H54 (cell line): ENCODE measurements around the gene GRIN2A.

ENCODE experiments used
- DNase-seq: peaks from one replicate; pipeline ENCODE4 v3.0.0; 2011; ENCODE audit warnings: low spot score, mixed read lengths; ENCODE audit not compliant: insufficient read length
- FAIRE-seq: peaks from 3 replicates; lab custom pipeline; 2011; peaks lifted over from hg19 to GRCh38; lab: Jason Lieb, UNC
- POLR2A ChIP-seq: IDR thresholded peaks from 2 replicates; pipeline ENCODE4 v1.6.1; 2011; ENCODE audit warnings: low read depth, mild to moderate bottlenecking, low read length

The GRIN2A gene

GRCh38 chr16:9772526-9773225, 409.6 kb downstream of the GRIN2A start:
- no peak for TF ChIP-seq POLR2A
- no peak for DNase-seq
- no peak for FAIRE-seq

GRCh38 chr16:9766891-9767290, 415.3 kb downstream of the GRIN2A start:
- TF ChIP-seq POLR2A, result no peak
- no peak for DNase-seq
- FAIRE-seq, result no peak

GRCh38 chr16:9763505-9763904, 418.7 kb downstream of the GRIN2A start:
- no peak for DNase-seq
- FAIRE-seq, result no peak
- TF ChIP-seq POLR2A, result no peak

- DNase-seq (no peak), FAIRE-seq (no peak)
- TF ChIP-seq POLR2A, result no peak
Measured at GRCh38 chr16:9761870-9762269, 420.4 kb downstream of the GRIN2A start.

- DNase-seq, result no peak
- FAIRE-seq, result no peak
- TF ChIP-seq POLR2A, result no peak
Measured at GRCh38 chr16:9757687-9758086, 424.5 kb downstream of the GRIN2A start.

- TF ChIP-seq POLR2A, result no peak
- FAIRE-seq, result no peak
- DNase-seq, result no peak
Measured at GRCh38 chr16:9756434-9756833, 425.8 kb downstream of the GRIN2A start.

- no peak for DNase-seq
- TF ChIP-seq POLR2A, result no peak
- no peak for FAIRE-seq
Measured at GRCh38 chr16:9755081-9755480, 427.1 kb downstream of the GRIN2A start.

GRCh38 chr16:9741776-9742175, 440.5 kb downstream of the GRIN2A start:
- FAIRE-seq (no peak), DNase-seq (no peak)
- TF ChIP-seq POLR2A, result no peak

- DNase-seq, result no peak
- no peak for TF ChIP-seq POLR2A
- FAIRE-seq, result no peak
Measured at GRCh38 chr16:9739301-9739700, 442.9 kb downstream of the GRIN2A start.

GRCh38 chr16:9738690-9739089, 443.5 kb downstream of the GRIN2A start:
- DNase-seq (no peak), FAIRE-seq (no peak)
- no peak for TF ChIP-seq POLR2A

- no peak for FAIRE-seq
- DNase-seq, result no peak
- no peak for TF ChIP-seq POLR2A
Measured at GRCh38 chr16:9736547-9736946, 445.7 kb downstream of the GRIN2A start.

- no peak for DNase-seq
- FAIRE-seq, result no peak
- TF ChIP-seq POLR2A, result no peak
Measured at GRCh38 chr16:9723136-9723535, 459.1 kb downstream of the GRIN2A start.

GRCh38 chr16:9713907-9714306, 468.3 kb downstream of the GRIN2A start:
- no peak for DNase-seq
- TF ChIP-seq POLR2A, result no peak
- FAIRE-seq, result no peak

- no peak for TF ChIP-seq POLR2A
- FAIRE-seq (no peak), DNase-seq (no peak)
Measured at GRCh38 chr16:9713156-9713555, 469.1 kb downstream of the GRIN2A start.

- FAIRE-seq (no peak), DNase-seq (no peak)
- no peak for TF ChIP-seq POLR2A
Measured at GRCh38 chr16:9708972-9709620, 473.1 kb downstream of the GRIN2A start.

- no peak for FAIRE-seq
- DNase-seq, result no peak
- TF ChIP-seq POLR2A, result no peak
Measured at GRCh38 chr16:9706217-9706836, 475.9 kb downstream of the GRIN2A start.
